Stimulated activated CD8-positive, alpha-beta memory T cell treated with anti-CD3 and anti-CD28 coated beads, Interleukin-12 subunit alpha, Interleukin-12 subunit beta, amount 100 ng/mL, for 24 hours (primary cell): ENCODE data around the gene MRPL52.
"Not testable (repeated sequence)": the region's sequence is repeated elsewhere in the genome, so short reads cannot be mapped to it uniquely, and the experiment has no call there.

Experiments
- DNase-seq: peaks from one replicate; pipeline ENCODE4 v3.0.0-alpha.2; 2020; ENCODE audit errors: extremely low read depth

Gene MRPL52

GRCh38 chr14:22808388-22809209 is 21.1 kb upstream of the MRPL52 start:
- no peak for DNase-seq

- no peak for DNase-seq
These were observed 18.0 kb upstream of the MRPL52 start for GRCh38 chr14:22811722-22812121.

- no peak for DNase-seq
These were observed 16.9 kb upstream of the MRPL52 start for GRCh38 chr14:22812744-22813143.

- no peak for DNase-seq
These were observed 16.5 kb upstream of the MRPL52 start for GRCh38 chr14:22813145-22813544.

- DNase-seq, result no peak
These were observed 15.3 kb upstream of the MRPL52 start for GRCh38 chr14:22814373-22814772.

- DNase-seq, result no peak
These were observed 14.6 kb upstream of the MRPL52 start, which contains the start of gene SLC7A7 for GRCh38 chr14:22814941-22815713. TSS of gene SLC7A7 (minus strand) at chr14:22815435. CDS start at chr14:22813398, 2,037 bp downstream.

- DNase-seq, result no peak
These were observed 10.3 kb upstream of the MRPL52 start for GRCh38 chr14:22819151-22819988.

- no peak for DNase-seq
These were observed 9.0 kb upstream of the MRPL52 start for GRCh38 chr14:22820731-22821130.

- DNase-seq, result no peak
These were observed 8.3 kb upstream of the MRPL52 start for GRCh38 chr14:22821193-22822015.

GRCh38 chr14:22822016-22822570 is 7.6 kb upstream of the MRPL52 start:
- no peak for DNase-seq

- DNase-seq, result peak; percentile 33
These were observed 7.1 kb upstream of the MRPL52 start for GRCh38 chr14:22822571-22823098.

- DNase-seq, result no peak
These were observed 4.9 kb upstream of the MRPL52 start for GRCh38 chr14:22824711-22825359.

GRCh38 chr14:22829076-22829660 is 519 bp upstream of the MRPL52 start:
- not testable (repeated sequence) for DNase-seq

GRCh38 chr14:22830443-22831010 is 840 bp downstream of the MRPL52 start:
- DNase-seq, result no peak

GRCh38 chr14:22835505-22835904 is 5.8 kb downstream of the MRPL52 start:
- DNase-seq, result no peak

GRCh38 chr14:22836301-22837113 is 6.8 kb downstream of the MRPL52 start, which contains the start of gene MMP14:
TSS of gene MMP14 (plus strand) at chr14:22836585. CDS start at chr14:22836818, 233 bp downstream.
- DNase-seq, result no peak

- no peak for DNase-seq
These were observed 7.5 kb downstream of the MRPL52 start for GRCh38 chr14:22837114-22837749.
